DOHH2 (cell line): ENCODE measurements around the gene FGFR1OP2.

ENCODE experiments used
- H3F3A ChIP-seq: fragments of 200-600 bp; sonication (generic), shearing (Covaris generic); 2 replicates; pipeline ENCODE4 v1.6.0; 2016; ENCODE audit warnings: antibody characterized with exemption, mild to moderate bottlenecking; ENCODE audit not compliant: control insufficient read depth, insufficient read depth
- H3K27ac ChIP-seq: fragments of 200-600 bp; sonication (generic); 2 replicates; pipeline ENCODE4 v1.5.1; 2014; ENCODE audit warnings: low read depth, mild to moderate bottlenecking, low read length, moderate library complexity
- H3K27me3 ChIP-seq: fragments of 200-600 bp; sonication (generic); 2 replicates; pipeline ENCODE4 v1.6.1; 2014; ENCODE audit warnings: mild to moderate bottlenecking, low read length, mixed read lengths; ENCODE audit not compliant: control insufficient read depth
- H3K36me3 ChIP-seq: fragments of 200-600 bp; sonication (generic); 2 replicates; pipeline ENCODE4 v1.6.1; 2014; ENCODE audit warnings: mild to moderate bottlenecking, low read length, moderate library complexity, mixed read lengths; ENCODE audit not compliant: control insufficient read depth
- H3K4me1 ChIP-seq: fragments of 200-600 bp; sonication (generic); 2 replicates; pipeline ENCODE4 v1.6.1; 2014; ENCODE audit warnings: mild to moderate bottlenecking, low read length, mixed read lengths; ENCODE audit not compliant: control insufficient read depth
- H3K4me2 ChIP-seq: fragments of 200-600 bp; sonication (generic); 2 replicates; pipeline ENCODE4 v1.6.0; 2014; ENCODE audit warnings: mild to moderate bottlenecking, low read length, moderate library complexity
- H3K4me3 ChIP-seq: fragments of 200-600 bp; sonication (generic); 2 replicates; pipeline ENCODE4 v1.5.1; 2014; ENCODE audit warnings: mild to moderate bottlenecking, low read length, mixed read lengths
- H3K79me2 ChIP-seq: fragments of 200-600 bp; sonication (generic); 2 replicates; pipeline ENCODE4 v1.6.1; 2014; ENCODE audit warnings: mild to moderate bottlenecking, low read length, mixed read lengths; ENCODE audit not compliant: control insufficient read depth
- H3K9me2 ChIP-seq: fragments of 200-600 bp; sonication (generic); replicated peaks from 2 replicates; pipeline ENCODE4 v1.6.1; 2014; ENCODE audit warnings: mild to moderate bottlenecking, low read length, mixed read lengths; ENCODE audit not compliant: control insufficient read depth
- H3K9me3 ChIP-seq: fragments of 200-600 bp; sonication (generic); 2 replicates; pipeline ENCODE4 v1.6.1; 2014; ENCODE audit warnings: antibody characterized with exemption, low read length, mixed read lengths; ENCODE audit not compliant: control insufficient read depth, insufficient read depth
- H4K20me1 ChIP-seq: fragments of 200-600 bp; sonication (generic); 2 replicates; pipeline ENCODE4 v1.6.0; 2014; ENCODE audit warnings: low read depth, mild to moderate bottlenecking, antibody characterized with exemption, low read length, moderate library complexity; ENCODE audit not compliant: control insufficient read depth, insufficient read depth
- CTCF ChIP-seq: fragments of 200-600 bp; sonication (generic); IDR thresholded peaks from one replicate; pipeline ENCODE4 v1.5.1; 2014; ENCODE audit warnings: antibody characterized with exemption, mild to moderate bottlenecking, low read depth, low read length; ENCODE audit not compliant: poor library complexity, severe bottlenecking
- EZH2phosphoT487 ChIP-seq: fragments of 200-600 bp; sonication (generic); IDR thresholded peaks from 2 replicates; pipeline ENCODE4 v1.6.1; 2017; ENCODE audit warnings: borderline replicate concordance, mild to moderate bottlenecking, antibody characterized with exemption, low read length, moderate library complexity, mixed read lengths

The FGFR1OP2 gene

GRCh38 chr12:26994109-26994508 is 55.8 kb downstream of the FGFR1OP2 start:
- no peak overlapping the region for H3K27ac ChIP-seq
- no peak overlapping the region for H3K4me3 ChIP-seq
- peaks cover 21% of the 10 kb centered on the region for H3K36me3 ChIP-seq
- no peaks in the 10 kb centered on the region for H4K20me1 ChIP-seq
- H3K9me3 ChIP-seq, result no peaks in the 10 kb centered on the region
- no peaks in the 10 kb centered on the region for H3K27me3 ChIP-seq
- H3F3A ChIP-seq, result no peaks in the 10 kb centered on the region
- TF ChIP-seq EZH2phosphoT487 (no peak), CTCF (no peak)
- no peak overlapping the region for H3K4me2 ChIP-seq
- H3K9me2 ChIP-seq, result no peaks in the 10 kb centered on the region
- H3K4me1 ChIP-seq, result no peaks in the 10 kb centered on the region
- no peaks in the 10 kb centered on the region for H3K79me2 ChIP-seq

GRCh38 chr12:26995706-26996105 is 57.4 kb downstream of the FGFR1OP2 start:
- H3K4me3 ChIP-seq, result no peak overlapping the region
- H3K27me3 ChIP-seq, result no peaks in the 10 kb centered on the region
- H3K4me1 ChIP-seq, result peaks cover 3% of the 10 kb centered on the region
- H4K20me1 ChIP-seq, result no peaks in the 10 kb centered on the region
- H3F3A ChIP-seq, result no peaks in the 10 kb centered on the region
- H3K9me3 ChIP-seq, result no peaks in the 10 kb centered on the region
- TF ChIP-seq CTCF (no peak), EZH2phosphoT487 (no peak)
- H3K79me2 ChIP-seq, result no peaks in the 10 kb centered on the region
- no peak overlapping the region for H3K27ac ChIP-seq
- no peak overlapping the region for H3K4me2 ChIP-seq
- no peaks in the 10 kb centered on the region for H3K9me2 ChIP-seq
- H3K36me3 ChIP-seq, result peaks cover 24% of the 10 kb centered on the region

- Histone ChIP-seq H3K9me2 (no peaks in the 10 kb centered on the region), H3K36me3 (peaks cover 26% of the 10 kb centered on the region)
- no peak for TF ChIP-seq CTCF
- no peak for TF ChIP-seq EZH2phosphoT487
Observed at GRCh38 chr12:26997003-26997402, 58.7 kb downstream of the FGFR1OP2 start.

GRCh38 chr12:27000961-27001360 is 62.7 kb downstream of the FGFR1OP2 start:
- peaks cover 14% of the 10 kb centered on the region for H3K79me2 ChIP-seq

More at GRCh38 chr12:26997003-26997402, 58.7 kb downstream of the FGFR1OP2 start:
- Histone ChIP-seq H3K27me3 (no peaks in the 10 kb centered on the region), H3K4me2 (no peak overlapping the region), H3K4me3 (no peak overlapping the region), H3K79me2 (peaks cover 4% of the 10 kb centered on the region; the same call in 1 of the 2 replicates), H3K27ac (no peak overlapping the region), H3K9me3 (no peaks in the 10 kb centered on the region), H4K20me1 (no peaks in the 10 kb centered on the region), H3K4me1 (peaks cover 12% of the 10 kb centered on the region), H3F3A (no peaks in the 10 kb centered on the region)

More at GRCh38 chr12:27000961-27001360, 62.7 kb downstream of the FGFR1OP2 start:
- no peaks in the 10 kb centered on the region for H3K27me3 ChIP-seq
- H3K9me3 ChIP-seq, result no peaks in the 10 kb centered on the region
- peaks cover 17% of the 10 kb centered on the region for H3K36me3 ChIP-seq
- H3F3A ChIP-seq, result no peaks in the 10 kb centered on the region
- no peaks in the 10 kb centered on the region for H3K9me2 ChIP-seq
- peak overlapping the region; percentile 34 for H3K4me2 ChIP-seq
- TF ChIP-seq CTCF, result no peak
- TF ChIP-seq EZH2phosphoT487, result no peak
- H3K4me1 ChIP-seq, result peaks cover 30% of the 10 kb centered on the region
- 0 out of 2 replicates have a peak overlapping the region, but pooled peaks have one; percentile 2 for H3K4me3 ChIP-seq
- H4K20me1 ChIP-seq, result no peaks in the 10 kb centered on the region
- no peak overlapping the region for H3K27ac ChIP-seq
